8988T (cell line): Measurements from ENCODE around the gene NR1I3.
A peak's percentile ranks its signal among the peaks of the same experiment; 100 is the strongest.

ENCODE experiments used
- DNase-seq: peaks from one replicate; pipeline ENCODE4 v3.0.0; 2011

The NR1I3 gene

DNA sequence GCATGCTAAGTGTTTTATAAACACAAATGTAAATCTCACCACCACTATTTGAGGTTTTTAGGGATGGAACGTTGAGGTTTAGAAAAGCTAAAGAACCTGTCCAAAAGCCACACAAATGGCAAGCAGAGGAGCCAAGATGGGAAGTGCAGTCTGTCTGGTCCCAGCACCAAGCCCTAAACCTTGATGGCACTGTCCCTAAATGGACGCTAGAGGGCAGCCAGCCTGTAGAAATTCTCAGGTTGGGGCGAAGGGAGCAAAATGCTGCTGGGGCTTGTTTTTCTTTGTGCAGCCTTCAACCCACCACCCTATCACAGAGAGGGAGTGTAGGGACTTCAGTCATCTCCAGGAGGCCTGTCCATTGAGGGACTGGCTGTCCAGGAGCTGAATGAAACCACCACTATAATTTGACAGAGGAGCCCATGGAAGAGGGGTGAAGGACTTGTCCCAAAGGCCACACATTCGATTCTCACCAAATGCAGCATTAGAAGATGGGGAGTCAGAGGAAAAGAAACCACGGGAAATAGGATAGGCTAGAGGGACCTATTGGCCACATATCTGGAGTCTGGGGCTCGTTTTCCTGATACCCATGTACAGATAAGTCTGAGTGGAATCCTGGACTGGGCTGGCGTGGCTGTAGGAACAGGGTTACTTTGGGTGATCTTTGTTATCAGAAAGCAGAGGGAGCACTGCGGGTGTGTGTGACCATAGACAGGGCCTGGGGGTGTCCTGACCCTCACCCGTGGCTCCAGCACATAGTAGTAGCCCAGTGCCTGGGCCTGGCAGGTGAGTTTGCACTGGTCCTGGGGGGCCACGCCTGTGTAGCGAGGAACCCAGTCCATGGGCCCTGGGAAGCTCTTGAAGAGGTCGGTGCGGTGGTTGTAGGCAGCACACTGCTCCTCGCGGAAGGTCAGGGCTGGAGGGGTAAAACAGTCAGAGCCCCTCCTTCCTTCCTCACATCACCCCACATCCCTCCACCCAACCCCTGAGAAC is 45.2 kb downstream of the NR1I3 start:
- peak; percentile 69 for DNase-seq

- no peak for DNase-seq
These were observed 46.0 kb downstream of the NR1I3 start for GRCh38 chr1:161191971-161192370.

GRCh38 chr1:161190962-161191521 is 47.0 kb downstream of the NR1I3 start:
- no peak for DNase-seq

DNA sequence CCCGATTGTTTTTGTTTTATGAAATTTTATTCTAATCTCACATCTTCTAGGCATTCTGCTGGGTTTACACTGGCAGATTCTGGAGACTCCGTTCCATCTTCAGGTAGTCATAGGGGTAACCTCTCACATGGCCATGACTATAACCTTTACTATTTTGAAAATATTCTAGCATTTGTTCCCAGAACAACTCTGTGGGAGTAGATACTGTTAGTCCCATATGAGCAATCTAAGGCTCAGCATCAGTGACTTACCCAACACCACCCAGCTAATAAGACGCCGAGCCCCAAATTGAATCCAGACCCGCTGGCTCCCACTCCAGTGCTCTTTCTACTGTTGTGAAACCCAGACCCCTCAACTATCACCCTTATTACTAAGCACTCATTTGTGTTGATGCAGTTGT is 49.0 kb downstream of the NR1I3 start:
- DNase-seq, result no peak

GRCh38 chr1:161188381-161188780 is 49.6 kb downstream of the NR1I3 start:
- DNase-seq, result no peak

- no peak for DNase-seq
These were observed 50.7 kb downstream of the NR1I3 start for GRCh38 chr1:161187311-161187710.

- DNase-seq, result no peak
These were observed 52.2 kb downstream of the NR1I3 start for GRCh38 chr1:161185732-161186311.

GRCh38 chr1:161185282-161185682 is 52.7 kb downstream of the NR1I3 start:
- DNase-seq, result no peak

- no peak for DNase-seq
These were observed 55.8 kb downstream of the NR1I3 start for GRCh38 chr1:161182214-161182613.

GRCh38 chr1:161180639-161181038 is 57.4 kb downstream of the NR1I3 start:
- DNase-seq, result no peak

GRCh38 chr1:161179698-161180097 is 58.3 kb downstream of the NR1I3 start:
- no peak for DNase-seq
